Suprapubic skin (tissue), 4 donors: ENCODE measurements around the gene ETV3L. TPM values are rescaled to one million over a fixed set of nuclear protein-coding genes. Genes with fewer than 3 reads are reported as not detected.

ENCODE experiments used
- DNase-seq, 2 donors: peaks; one replicate each; pipeline ENCODE4 v3.0.0-alpha.2; 2019; ENCODE audit warnings: low spot score in 2 of 2
- H3K27ac ChIP-seq: fragments of 200-600 bp; sonication (generic); one replicate; pipeline ENCODE4 v1.5.1; 2019
- H3K27me3 ChIP-seq: fragments of 200-600 bp; sonication (generic); one replicate; pipeline ENCODE4 v1.5.1; 2019
- H3K36me3 ChIP-seq: fragments of 200-600 bp; sonication (generic); one replicate; pipeline ENCODE4 v1.5.1; 2019
- H3K4me1 ChIP-seq: fragments of 200-600 bp; sonication (generic); one replicate; pipeline ENCODE4 v1.5.1; 2019
- H3K4me3 ChIP-seq: fragments of 200-600 bp; sonication (generic); one replicate; pipeline ENCODE4 v1.5.1; 2019; ENCODE audit warnings: mild to moderate bottlenecking
- H3K9me3 ChIP-seq: fragments of 200-600 bp; sonication (generic); one replicate; pipeline ENCODE4 v1.5.1; 2019
- EP300 ChIP-seq: sonication (generic); formaldehyde crosslinking; IDR thresholded peaks from one replicate; pipeline ENCODE4 v1.6.1; 2017; ENCODE audit warnings: antibody characterized with exemption
- POLR2A ChIP-seq, 2 donors: fragments of 450-650 bp; IDR thresholded peaks; one replicate each; pipeline ENCODE4 v1.6.1; 2017; ENCODE audit warnings: antibody characterized with exemption in 2 of 2, mild to moderate bottlenecking in 2 of 2, moderate library complexity in 2 of 2
- POLR2AphosphoS5 ChIP-seq, 3 donors: sonication (generic); formaldehyde crosslinking; IDR thresholded peaks; one replicate each; pipeline ENCODE4 v1.6.1; 2017; ENCODE audit warnings: antibody characterized with exemption in 3 of 3
- WGBS: methylation state at CpG from one replicate; pipeline ENCODE4 v1.1.5; 2018; 5-methylcytosine and 5-hydroxymethylcytosine counted together
- total RNA-seq, 4 donors: library from RNA; depleted of rRNA; stranded (reverse); fragments of >200 nt; gene quantifications; one replicate each; pipeline ENCODE4 v1.1.0, GENCODE V29; 2016
- TF ChIP-seq, protein P1 (sequence below), 2 donors: fragments of 200-600 bp in 1 of 2; fragments of 450-650 bp in 1 of 2; sonication (generic) in 1 of 2; IDR thresholded peaks; one replicate each; pipeline ENCODE4 v1.5.1; 2016 to 2019; ENCODE audit warnings: antibody characterized with exemption in 2 of 2, mild to moderate bottlenecking in 1 of 2, moderate library complexity in 1 of 2

Gene ETV3L
- total RNA-seq, 4 donors from 2014 or later, result not detected

DNA sequence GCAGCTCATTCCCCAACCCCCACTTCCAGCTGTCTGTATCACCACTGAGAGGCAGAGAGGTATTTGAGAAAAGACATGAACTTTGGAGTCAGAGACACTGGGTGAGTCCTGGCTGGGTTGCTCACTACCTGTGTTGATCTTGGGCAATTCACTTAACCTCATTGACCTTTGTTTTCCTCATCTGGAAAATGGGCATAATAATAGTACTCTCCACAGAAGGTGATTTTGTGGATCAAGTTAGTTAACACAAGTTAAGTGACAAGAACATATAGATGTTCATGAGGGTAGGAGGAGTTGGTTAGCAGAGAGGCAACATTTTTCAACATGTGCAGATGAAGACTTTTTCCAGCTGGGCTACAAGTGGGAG, 17.1 kb upstream of the ETV3L start:
- DNase-seq, result peak in 1 of 2 donors; percentile 8
- Histone ChIP-seq H3K4me3 (no peak overlapping the region), H3K9me3 (no peaks in the 10 kb centered on the region), H3K27ac (no peak overlapping the region), H3K4me1 (no peaks in the 10 kb centered on the region), H3K36me3 (peaks cover 9% of the 10 kb centered on the region), H3K27me3 (peaks cover 11% of the 10 kb centered on the region)
- TF ChIP-seq EP300 (no peak), POLR2AphosphoS5 (IDR thresholded peaks at IDR 0.05) (no peak), POLR2A (IDR thresholded peaks at IDR 0.05) (no peak)
- TF ChIP-seq, protein P1, sequence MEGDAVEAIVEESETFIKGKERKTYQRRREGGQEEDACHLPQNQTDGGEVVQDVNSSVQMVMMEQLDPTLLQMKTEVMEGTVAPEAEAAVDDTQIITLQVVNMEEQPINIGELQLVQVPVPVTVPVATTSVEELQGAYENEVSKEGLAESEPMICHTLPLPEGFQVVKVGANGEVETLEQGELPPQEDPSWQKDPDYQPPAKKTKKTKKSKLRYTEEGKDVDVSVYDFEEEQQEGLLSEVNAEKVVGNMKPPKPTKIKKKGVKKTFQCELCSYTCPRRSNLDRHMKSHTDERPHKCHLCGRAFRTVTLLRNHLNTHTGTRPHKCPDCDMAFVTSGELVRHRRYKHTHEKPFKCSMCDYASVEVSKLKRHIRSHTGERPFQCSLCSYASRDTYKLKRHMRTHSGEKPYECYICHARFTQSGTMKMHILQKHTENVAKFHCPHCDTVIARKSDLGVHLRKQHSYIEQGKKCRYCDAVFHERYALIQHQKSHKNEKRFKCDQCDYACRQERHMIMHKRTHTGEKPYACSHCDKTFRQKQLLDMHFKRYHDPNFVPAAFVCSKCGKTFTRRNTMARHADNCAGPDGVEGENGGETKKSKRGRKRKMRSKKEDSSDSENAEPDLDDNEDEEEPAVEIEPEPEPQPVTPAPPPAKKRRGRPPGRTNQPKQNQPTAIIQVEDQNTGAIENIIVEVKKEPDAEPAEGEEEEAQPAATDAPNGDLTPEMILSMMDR (IDR thresholded peaks at IDR 0.05), result no peak

DNA sequence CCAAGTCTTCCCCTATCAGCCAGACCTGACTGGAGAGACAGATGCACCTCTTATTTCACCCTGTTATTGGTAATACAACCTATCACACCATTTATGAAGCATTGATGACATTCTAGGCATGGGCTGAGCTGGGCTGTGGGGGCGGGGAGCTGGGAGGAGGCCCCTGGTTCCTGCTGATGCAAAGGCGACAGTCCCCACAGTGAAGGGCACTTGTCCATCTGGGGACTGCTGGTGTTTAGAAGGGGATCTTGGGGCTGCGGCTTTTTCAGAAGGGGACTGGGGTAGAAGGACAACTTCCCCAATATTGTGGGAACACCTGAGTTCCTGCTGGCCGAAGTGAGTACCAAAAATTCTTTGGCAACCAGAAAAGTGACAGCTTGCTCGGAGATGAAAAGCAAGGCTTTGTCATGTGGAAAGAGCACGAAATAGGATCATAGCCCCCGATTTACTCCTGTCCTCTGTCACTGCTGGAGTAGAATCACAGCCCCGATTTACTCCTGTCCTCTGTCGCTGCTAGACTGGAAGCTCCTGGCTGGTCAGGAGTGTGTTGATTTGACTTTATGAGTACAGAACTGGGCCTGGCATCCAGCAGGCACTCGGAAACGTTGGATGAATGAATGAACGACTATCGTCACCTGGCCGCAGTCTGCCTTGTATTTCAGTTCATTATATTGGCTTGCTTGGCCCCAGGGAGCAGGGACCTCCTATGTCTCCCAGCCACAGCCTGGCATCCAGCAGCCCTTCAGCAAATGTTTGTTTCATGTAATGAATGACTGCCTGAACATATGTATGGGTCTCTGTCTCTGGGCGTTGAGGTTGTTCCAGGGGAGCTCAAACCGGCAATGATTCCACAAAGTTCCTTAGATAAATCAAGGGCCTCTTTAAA, 16.5 kb upstream of the ETV3L start:
- DNase-seq, result peak in 1 of 2 donors; percentile 69
- H3K27me3 ChIP-seq, result peaks cover 11% of the 10 kb centered on the region
- 81% methylated on average over 16 of the region's 16 CpGs for WGBS

DNA sequence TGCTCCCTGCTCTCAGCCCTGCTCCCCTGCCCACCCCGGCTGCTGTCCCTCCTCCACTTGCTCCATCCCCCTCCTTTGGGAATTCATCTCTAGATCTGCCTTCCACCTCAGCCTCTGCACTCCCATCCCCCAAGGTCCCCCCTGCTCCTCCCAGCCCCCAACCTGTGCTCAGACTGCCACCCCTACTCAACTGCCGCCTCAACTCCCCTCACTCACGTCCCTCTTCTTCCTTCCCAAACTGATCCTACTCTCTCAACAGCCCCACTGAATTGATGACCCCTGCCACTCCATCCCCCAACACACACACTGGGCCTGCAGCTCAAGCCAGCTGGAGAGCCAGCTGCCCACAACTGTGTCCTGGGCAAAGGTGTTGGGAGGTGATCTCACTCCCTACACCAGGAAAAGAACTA, 15.8 kb upstream of the ETV3L start:
- Histone ChIP-seq H3K9me3 (no peaks in the 10 kb centered on the region), H3K4me3 (no peak overlapping the region), H3K4me1 (no peaks in the 10 kb centered on the region), H3K36me3 (peaks cover 9% of the 10 kb centered on the region), H3K27me3 (peaks cover 11% of the 10 kb centered on the region), H3K27ac (no peak overlapping the region)
- peak in 1 of 2 donors; percentile 47 for DNase-seq
- TF ChIP-seq POLR2AphosphoS5 (IDR thresholded peaks at IDR 0.05) (no peak), EP300 (no peak), POLR2A (IDR thresholded peaks at IDR 0.05) (no peak)
- TF ChIP-seq, protein P1 (IDR thresholded peaks at IDR 0.05), result no peak
- WGBS, result 92% methylated on average over 3 of the region's 3 CpGs

More for the DNA sequence above, 16.5 kb upstream of the ETV3L start:
- Histone ChIP-seq H3K27ac (no peak overlapping the region), H3K9me3 (no peaks in the 10 kb centered on the region), H3K4me1 (no peaks in the 10 kb centered on the region), H3K36me3 (peaks cover 9% of the 10 kb centered on the region), H3K4me3 (no peak overlapping the region)
- TF ChIP-seq POLR2A (IDR thresholded peaks at IDR 0.05) (no peak), EP300 (no peak), POLR2AphosphoS5 (IDR thresholded peaks at IDR 0.05) (no peak)
- TF ChIP-seq, protein P1 (IDR thresholded peaks at IDR 0.05), result no peak

DNA sequence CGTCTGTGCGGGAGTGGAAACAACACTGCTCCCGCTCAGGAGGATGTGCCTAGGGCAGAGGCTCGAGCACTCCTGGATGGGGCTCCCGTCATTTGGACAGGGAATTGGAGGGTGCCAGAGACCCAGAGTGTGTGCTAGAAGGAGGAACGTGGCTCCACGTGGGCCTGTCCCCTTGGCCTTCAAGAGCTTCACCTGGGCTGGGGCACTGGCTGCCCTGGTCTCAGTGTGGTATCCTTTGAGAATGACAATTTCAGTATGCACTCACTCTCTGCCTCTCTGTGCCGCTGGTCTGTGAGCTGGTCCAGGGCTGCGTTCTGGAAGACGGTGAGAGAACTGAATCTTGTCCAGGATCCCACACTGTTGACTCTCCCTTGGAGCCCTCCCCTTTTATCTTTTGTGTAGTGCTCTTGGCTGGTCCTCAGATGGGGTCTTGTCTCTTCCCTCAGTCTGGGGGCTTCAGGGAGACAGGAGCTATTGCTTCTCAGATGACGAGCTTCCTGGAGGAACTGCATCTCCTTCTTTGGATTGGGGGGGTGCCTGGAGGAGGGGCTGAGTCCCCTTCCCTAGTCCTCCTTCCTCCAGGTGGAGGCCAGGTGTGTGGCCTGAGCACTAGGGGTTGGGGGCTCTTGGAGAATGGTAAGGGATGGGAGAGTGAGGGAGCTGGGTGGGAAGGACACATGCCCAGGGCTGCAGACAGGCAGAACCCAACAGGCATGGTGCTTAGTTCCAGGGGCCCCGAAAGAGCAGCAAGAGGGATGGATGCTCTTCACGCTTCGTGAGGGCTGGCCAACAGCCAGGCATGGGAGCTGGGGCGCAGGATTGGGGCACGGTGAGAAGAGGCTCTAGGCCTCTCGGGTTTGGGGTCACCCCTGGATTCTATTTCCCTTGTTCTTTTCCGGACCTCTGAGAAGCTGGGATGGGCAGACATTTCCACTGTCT, 14.8 kb upstream of the ETV3L start:
- H3K27ac ChIP-seq, result no peak overlapping the region
- H3K36me3 ChIP-seq, result peaks cover 5% of the 10 kb centered on the region
- TF ChIP-seq POLR2AphosphoS5 (IDR thresholded peaks at IDR 0.05) (no peak), POLR2A (IDR thresholded peaks at IDR 0.05) (no peak), EP300 (no peak)
- TF ChIP-seq, protein P1 (IDR thresholded peaks at IDR 0.05), result no peak
- H3K9me3 ChIP-seq, result no peaks in the 10 kb centered on the region
- 83% methylated on average over 16 of the region's 18 CpGs for WGBS
- H3K4me1 ChIP-seq, result no peaks in the 10 kb centered on the region
- H3K4me3 ChIP-seq, result no peak overlapping the region
- DNase-seq, result peak; percentile 36 to 45
- H3K27me3 ChIP-seq, result peaks cover 11% of the 10 kb centered on the region

DNA sequence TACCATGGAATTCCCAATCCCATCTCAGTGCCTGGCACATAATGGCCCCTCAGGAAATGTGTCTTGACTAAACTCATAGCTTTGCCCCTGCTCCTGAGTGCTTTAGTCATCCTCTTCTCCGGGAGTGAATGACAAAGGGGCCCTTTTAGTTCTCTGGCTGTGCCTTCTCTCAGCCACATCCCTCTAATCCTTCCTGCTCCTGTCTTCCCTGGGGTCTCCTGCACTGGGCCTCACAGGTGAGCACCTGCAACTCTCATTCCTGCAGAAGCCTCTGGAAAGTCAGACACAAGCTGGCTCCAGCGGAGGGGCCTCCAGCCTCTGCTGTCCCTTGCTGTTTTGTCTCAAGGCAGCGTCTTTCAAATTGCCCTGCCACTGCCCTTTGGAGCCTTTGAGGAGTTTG, 14.0 kb upstream of the ETV3L start:
- no peaks in the 10 kb centered on the region for H3K36me3 ChIP-seq
- H3K4me3 ChIP-seq, result no peak overlapping the region
- no peaks in the 10 kb centered on the region for H3K4me1 ChIP-seq
- peak in 1 of 2 donors; percentile 60 for DNase-seq
- H3K27me3 ChIP-seq, result peaks cover 18% of the 10 kb centered on the region
- H3K27ac ChIP-seq, result no peak overlapping the region
- WGBS, result 87% methylated on average over 3 of the region's 3 CpGs
- TF ChIP-seq, protein P1 (IDR thresholded peaks at IDR 0.05), result no peak
- TF ChIP-seq POLR2A (IDR thresholded peaks at IDR 0.05) (no peak), EP300 (no peak), POLR2AphosphoS5 (IDR thresholded peaks at IDR 0.05) (no peak)
- no peaks in the 10 kb centered on the region for H3K9me3 ChIP-seq
